ENCODE results near the gene PTPRK.

Gene PTPRK

DNA sequence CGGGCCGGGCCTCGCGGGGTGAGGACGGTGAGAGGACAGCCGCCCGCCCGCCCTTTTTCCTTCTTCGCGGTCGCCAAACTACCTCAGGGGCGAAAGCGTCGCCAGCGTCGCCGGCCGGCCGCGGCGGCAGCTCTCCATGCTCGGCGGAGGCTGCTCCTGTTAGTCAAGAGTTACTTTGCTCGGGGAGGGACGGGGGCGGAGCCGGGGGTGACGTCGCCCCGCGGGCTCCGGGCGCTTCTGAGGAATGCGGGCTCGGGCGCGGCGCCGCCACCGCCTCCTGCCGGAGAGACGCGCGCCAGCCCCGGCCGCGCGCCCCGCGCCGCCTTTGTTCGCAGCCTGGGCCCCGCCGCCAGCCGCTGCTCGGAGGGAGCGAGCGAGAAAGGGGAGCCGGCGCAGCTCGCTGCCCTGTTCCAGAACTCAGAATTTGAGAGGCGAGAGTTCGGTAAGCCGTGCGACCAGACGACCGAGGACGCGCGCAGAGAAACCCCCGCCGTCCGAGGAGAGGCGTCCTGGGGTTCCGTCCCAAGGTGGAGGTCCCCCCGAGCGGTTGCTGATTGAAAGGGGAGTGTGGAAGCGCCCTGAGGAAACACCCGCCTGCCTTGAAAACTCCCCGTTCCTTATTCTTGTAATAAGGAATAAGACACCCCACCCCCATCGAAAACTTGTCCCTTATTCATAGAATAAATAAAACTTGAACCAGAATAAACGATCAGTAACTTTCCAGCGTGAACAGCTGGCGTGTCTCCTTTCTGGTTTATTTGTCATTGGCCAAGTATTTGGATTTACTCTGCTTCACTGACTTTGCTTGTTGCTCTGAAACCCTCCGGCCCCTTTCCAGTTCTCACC, at the start of gene PTPRK:
PTPRK (minus strand) TSS at position 164 of the 846 bp plus-strand sequence. CDS start 241 bp downstream, outside the sequence.
- DNase-seq = no peak

DNA sequence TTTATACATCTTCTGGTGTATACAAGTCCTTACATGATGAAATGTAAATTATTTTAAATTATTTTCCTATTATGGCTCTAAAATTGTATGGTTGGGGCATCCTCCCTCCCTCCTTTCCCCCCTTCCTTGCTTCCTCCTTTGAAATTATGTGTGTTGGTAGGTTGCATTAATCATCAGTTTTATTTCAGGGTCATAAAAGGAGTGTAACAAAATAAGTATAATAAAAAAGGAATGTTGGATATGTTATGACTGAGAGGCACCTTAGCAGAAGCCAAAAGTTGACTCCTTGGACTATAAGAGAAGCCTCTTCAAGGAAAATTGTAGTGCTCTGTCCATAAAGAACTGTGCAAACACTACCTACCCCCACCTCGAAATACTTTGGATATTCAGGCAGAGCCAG, 46.6 kb upstream of the PTPRK start:
- DNase-seq = no peak

DNA sequence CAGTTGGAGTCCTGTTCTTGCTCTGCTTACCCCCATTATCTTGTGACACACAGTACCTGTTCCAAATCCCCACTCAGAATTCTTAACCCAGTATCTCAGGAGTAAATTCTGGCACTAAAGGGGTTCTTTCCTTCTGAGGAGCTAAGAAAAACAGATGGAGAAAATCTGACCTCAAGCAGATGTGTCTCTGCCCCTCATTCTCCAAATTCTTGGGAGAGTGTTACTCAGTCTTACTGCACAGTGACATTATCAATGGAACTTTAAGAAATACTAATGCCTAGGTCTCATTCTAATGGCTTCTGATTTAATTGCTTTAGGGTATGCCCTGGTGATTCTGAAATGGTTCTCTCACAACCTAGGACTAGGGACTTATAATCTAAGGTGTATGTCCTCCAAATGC, 40.6 kb upstream of the PTPRK start:
- DNase-seq = no peak

DNA sequence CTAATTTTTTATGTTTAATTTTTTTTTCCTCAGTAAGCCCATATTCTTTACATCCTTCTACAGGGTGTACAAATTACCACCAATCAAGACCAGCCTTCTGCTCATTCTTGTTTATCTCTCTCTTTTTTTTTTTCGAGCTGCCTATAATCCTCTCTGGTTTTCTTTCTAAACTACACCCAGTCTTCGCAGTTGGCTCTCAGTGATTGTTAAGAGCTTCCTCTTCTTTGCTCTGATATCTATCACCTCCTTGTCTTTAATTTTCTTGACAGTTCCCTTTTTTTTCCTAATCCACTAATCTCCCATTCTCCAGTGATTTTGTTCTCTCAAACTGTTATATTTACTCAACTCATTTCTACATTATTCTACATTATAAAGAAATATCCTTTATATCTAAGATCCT, 38.5 kb upstream of the PTPRK start:
- no peak for DNase-seq

DNA sequence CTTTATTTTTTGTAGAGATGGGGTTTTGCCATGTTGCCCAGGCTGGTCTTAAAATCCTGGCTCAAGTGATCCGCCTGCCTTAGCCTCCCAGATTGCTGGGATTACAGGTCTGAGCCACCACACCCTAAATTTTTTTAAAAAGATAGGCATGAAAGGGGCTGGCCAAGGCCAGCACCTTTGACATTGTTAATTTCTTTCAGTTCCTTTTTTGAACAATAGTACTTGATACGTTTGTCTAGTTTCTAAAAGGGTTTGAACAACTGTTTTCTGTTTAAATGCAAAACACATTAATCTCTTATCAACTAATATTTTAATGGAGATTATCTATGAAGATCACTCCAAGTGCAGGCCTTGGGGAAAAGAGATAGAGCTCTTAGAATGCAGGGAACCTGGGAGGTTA, 37.6 kb upstream of the PTPRK start:
- DNase-seq = no peak

DNA sequence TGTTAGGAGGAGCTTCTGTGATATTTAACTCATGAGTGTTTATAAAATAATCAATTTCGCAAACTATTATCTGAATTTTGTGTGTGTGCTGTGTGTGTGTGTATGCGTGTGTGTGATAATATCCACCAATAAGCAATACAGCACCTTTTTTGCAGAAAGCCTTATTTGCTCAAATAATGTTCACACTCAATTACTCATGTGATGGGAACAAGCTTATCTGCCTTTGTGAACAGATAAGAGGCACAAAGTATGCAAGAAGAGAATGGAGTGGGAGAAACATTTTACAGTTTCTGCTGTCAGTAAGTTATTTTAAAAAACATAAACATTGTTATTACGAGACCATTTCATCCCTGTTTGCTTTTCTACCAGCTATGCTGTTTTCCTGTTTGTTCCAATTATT, 36.7 kb upstream of the PTPRK start:
- DNase-seq = no peak

DNA sequence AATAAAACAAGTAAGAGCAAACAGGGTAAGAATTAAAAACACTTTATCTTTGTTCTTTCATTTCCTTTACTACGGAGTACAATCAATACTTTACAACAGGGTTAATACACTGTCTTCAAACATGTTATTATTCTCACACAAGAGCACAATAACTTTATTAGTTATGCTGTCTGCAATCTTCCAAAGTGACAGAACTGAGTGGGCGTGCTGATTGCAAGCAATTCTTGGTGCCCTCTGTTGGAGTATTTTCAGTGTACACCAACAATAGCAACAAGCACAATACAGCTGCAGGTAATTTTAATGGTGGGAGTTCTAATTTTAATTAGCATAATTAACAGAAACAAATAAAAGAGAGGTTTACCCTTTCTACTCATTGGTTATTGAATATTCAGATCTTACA, 33.9 kb upstream of the PTPRK start:
- no peak for DNase-seq

DNA sequence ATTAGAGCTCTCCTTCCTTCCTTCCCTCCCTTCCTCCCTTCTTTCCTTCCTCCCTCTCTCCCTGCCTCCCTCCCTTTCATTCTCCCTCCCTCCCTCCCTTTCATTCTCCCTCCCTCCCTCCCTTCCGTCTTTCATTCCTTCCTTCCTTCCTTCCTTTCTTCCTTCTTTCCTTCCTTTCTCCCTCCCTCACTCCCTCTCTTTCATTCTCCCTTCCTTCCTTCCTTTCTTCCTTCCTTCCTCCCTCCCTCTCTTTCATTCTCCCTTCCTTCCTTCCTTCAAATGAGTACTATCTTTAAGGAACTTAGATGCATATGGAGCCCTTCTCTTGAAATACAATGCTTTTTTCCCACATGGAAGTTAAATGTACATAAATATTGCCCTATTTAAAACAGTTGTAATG, 20.9 kb upstream of the PTPRK start:
- DNase-seq = no peak

DNA sequence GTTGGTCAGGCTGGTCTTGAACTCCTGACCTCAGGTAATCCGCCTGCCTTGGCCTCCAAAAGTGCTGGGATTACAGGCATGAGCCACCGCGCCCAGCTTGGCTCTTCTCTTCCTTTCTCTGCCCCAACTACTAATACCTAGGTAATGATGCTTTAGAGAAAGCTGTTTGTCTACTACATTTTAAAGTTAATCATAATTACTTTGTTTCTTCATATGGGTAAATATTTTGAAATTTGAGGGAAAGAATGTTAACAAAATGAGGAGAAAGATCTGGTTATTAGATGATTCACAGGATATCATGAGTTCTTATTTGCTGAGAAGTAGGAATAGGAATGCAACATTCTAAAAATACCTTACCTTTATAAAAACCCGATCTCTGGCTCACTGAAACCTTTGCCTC, 18.4 kb upstream of the PTPRK start:
- DNase-seq = no peak

DNA sequence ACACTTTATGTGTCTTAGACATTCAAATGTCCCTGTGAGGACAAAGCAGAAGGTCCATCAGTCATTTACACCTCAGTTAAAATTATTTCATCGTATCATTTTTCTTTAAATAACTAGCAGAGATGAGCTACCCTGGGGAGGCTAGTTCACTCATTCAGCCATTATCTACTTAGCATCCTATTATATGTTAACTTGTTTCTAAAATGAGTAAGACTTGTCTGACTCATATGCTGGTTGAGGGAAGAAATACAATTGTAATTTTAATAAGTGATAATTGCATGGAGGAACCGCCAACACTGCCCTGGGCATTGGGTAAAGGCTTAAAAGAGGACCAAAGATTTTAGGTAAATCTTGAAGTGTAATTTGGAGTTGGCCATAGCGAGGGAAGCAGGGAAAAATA, 12.4 kb upstream of the PTPRK start:
- no peak for DNase-seq

DNA sequence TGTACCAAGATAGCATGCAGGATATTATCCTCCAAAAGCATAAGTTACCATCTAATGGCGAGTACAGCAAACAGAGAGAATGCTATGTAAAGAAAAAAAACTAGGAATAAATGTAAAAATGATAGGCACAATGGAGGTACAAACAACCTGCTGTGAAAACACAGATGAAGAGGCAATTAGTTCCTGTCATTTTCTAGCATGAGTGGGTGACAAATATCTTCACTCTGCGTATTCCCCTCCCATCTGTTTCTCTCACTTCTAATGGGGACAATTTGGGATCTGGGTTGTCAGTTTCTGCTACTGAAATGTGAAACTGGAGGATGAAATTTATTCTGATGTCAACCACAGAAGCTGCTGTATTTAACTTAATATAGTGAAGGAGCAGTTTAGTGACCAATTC, 11.7 kb upstream of the PTPRK start:
- DNase-seq = no peak

DNA sequence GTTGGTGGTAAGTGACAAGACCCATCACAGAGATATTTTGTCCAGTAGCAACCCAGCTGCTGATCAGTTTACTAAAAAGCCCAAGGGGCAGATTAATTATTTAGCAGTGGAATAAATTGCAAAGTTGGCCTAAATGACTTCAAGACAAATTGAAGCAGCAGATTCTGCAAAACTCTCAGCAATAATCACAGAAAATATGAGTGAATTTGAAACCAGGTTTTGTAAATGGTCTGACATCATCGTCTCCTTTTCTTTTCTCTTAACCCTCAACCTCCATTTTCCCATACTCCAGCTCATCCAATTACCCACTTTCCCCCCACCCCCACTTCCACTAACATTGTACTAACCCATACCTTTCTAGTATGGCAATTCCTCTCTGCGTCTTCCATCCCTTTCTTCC, 11.3 kb upstream of the PTPRK start:
- no peak for DNase-seq

DNA sequence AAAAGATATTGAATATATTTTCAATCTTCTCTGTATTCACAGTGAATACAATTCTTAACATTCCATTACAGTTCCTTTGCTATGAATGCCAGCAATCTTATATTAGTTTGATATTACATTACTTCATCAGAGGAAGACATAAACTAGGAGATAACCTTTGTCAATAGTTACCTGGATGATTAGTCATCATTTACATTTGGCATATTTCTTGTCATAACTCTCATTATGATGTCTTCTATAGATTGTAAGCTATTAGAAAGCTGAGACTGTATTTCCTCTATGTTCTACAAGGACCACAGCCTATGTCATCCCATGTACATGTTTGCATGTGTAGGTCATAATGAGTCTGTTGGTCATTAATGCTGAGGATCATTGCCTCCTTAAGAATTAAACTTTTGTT, 7.8 kb upstream of the PTPRK start:
- no peak for DNase-seq

DNA sequence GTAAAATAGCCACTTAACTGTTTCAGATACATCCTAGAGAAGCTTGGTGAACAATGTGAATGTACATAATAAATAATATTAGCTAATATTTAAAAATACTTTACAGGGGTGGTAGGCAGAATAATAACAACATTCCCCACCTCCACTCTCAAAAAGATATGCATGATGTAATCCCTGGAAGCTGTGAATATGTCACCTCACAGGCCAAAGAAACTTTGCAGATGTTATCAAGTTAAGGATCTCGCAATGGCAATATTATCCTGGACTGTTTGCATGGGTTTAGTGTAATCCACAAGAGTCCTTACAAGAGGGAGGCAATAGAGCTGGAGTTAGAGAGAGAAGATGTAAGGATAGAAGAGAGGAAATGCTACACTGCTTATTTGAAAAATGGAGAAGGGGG, 7.0 kb upstream of the PTPRK start:
- no peak for DNase-seq

DNA sequence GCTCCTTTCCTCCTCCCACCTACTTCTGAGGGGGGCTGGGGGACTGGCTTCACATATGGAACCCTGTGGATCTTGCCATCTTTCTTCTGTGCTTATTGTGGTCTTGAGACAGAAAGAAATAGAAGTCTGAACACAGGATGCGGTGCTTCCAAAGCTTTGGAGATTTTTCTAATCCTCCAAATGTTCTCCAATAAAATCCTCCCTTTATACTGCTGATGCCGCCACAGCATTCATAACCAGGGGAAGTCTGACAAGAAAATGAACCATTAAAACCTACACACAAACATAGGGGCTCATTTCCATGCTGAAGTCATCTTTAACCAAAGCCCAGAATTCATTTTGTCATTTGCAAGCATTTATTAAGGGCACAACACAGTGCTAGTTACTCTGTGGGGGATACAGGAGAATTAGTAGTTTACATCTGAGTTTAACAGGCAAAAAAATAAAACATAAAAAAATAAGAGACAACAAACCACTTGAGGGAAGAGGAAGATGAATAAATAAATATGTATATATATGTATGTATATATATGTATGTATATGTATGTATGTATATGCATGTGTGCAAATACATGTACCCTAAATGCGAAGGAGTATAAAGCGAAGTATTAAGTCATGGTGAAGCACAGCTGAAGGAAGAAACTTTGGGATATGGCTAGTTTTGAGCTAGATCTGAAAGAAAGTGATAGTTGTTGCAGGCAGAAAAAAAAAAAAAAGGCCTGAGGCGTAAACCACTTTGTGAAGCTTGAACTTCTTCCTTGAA, 5.9 kb upstream of the PTPRK start:
- DNase-seq = no peak

DNA sequence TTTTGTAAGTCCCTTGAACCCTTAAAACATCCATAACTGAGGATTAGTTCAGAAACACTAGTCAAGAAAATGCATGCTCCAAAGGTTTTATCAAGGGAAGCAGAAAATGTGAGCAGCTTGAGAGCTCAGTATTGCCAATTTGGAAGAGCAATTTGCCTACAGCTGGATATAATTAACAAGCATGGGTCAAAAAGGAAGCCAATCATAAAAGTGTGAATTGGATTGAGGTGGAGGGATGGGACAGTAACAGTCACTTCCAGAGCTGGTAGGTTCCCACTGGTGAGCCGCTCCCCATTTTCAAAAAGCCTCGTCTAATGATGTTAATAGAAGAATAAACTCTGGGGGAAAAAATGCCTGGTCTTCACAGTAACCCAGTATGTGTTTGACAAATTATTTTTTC, 5.0 kb upstream of the PTPRK start:
- no peak for DNase-seq

DNA sequence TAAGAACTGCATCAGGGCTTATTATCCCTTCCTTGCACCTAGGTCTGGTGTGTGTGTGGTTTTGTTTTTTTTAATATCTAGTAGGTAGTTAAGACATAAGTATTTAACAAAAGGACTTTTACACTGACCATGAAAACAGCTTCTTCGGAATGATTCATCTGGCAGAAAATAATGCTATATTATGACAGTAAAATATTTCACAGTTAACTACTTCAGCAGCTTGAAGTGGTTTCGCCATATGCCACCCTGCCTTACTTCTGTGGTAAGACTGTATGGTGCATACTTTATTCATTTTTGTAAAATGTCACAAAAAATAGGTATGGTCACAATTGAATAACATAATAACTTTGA, 858 bp upstream of the PTPRK start:
- DNase-seq = no peak

DNA sequence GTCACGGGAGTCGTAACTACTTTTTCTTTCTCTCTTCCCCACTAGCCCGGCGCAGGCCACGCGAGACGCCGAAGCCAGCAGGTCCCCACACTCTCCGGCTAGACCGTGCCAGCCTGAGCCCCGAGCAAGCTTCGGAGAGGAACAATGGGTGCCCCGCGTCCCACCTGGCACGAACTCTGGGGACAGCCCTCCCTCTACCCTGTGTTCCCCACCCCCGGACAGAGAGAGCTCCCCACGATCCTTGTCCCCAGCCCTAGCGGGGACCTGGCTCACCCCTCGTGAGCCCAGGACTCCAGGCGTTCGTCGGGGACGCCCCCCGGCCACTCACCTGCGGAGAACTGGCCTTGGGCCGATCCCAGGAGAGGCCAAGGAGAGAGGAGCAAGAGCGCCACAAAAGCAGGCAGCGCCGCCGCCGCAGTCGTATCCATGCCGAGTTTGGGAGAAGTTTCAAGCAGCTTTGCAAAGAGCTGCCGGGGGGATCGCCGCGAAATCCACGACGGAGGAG, 416 bp downstream of the PTPRK start:
- no peak for DNase-seq

DNA sequence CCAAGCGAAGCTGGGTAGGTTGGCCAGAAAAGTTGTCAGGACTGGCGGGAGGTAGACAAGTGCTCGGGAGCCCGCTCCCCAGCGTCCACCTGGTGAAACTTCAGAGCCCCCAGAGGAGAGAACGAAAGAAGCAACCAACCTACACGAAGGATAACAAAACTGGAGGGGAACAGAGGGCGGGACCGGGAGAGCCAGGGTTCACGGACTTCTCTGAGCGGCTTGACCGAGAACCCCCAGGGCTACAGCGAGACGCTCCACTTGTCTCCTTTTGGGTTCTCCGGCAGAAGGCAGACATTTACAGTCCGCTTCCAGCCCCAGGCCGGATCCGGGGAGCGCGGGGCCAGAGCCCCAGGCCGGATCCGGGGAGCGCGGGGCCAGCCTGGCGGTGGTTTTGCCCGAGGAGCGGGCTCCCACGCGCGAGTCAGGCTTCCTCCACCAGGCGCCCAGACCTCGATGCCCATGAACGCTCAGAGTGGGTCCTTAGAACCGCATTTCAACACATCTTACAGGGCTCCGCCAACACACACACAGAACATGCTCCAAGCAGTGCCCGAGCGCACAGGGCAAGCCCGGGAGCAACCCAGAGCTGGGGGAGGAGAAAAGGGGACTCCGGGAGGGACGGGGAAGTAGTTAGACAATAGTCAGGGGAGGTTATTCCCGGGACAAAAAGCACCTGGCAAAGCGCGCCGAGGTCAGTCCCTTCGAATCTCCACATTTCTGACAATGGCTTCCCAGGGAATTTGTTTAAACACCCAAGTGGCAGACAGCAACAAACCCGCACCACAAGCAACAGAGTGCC, 1.1 kb downstream of the PTPRK start:
- DNase-seq = no peak

DNA sequence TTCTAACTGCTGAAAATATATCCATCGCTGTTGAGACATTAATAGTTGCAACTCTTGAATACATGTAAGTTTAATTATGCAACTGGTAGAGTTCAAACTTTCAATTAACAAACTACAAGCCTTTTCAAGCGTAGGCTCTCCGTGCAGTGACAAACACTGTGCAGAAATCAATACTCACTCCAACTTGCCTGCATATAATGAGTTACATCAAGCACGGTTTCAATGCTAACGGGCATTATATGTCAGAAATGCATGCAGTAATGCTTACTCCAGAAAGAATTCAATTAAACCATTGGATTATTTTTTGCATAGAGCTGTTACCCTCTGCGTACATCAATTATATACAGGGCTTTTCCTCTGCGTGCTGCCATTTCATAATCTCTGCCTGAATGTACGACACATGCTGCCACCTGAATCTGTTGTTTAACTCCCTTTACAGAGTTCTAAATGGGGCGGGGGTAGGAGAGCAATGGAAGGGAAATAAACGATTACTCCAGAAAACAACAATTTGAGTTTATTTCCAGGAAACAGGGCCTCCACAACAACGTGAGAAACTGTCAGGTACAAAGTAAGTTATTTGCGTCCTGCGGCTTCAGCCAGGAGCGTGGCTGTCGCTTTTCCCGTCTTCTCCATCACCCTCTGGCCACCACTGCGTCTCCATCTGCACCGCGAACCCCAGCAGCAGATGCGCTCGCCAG, 1.8 kb downstream of the PTPRK start:
- no peak for DNase-seq

DNA sequence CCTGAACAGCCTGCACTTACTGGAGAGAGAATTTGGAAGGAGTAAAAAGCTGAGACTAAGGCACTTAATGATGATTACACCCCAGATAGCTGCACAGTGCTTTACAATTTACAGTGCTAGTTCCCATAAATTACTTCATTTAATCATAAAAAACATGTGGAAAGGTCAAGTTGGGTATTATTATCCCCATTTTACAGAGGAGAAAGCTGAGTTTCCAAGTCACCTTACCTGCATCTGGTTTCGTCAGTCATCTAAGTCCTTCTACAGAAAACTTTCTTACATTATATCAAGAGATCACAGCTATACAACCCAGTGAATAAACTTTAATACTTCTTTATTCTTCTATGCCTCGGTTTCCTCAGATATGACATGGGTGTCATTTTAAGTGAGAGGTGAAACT, 3.3 kb downstream of the PTPRK start:
- no peak for DNase-seq

DNA sequence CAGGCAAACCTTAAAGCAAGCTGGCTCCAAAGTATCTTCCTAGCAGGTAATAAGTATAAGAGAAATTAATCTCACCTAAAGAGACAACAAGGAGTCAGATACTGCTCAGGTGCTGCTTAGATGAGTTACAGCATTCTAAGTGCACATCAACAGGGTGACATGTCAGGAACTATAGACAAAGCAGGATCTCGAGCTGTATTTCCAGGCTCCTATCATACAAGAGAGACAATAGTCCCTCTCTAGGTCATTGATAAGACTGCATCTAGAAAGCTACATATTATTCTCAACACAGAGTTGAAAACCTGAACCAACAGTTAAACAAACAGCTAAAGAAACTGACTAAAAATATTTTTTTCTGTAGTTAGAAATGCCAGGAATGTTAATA, 3.9 kb downstream of the PTPRK start:
- no peak for DNase-seq

Measured in GF-D8 (cell line).